G401.6 (cell line): Measurements from ENCODE around the gene ARIH1.
"Not testable (repeated sequence)": the region's sequence is repeated elsewhere in the genome, so short reads cannot be mapped to it uniquely, and the experiment has no call there.

Experiments used
- FAIRE-seq: peaks from 2 replicates; lab custom pipeline; 2012; peaks lifted over from hg19 to GRCh38; lab: Jason Lieb, UNC

Gene ARIH1

DNA sequence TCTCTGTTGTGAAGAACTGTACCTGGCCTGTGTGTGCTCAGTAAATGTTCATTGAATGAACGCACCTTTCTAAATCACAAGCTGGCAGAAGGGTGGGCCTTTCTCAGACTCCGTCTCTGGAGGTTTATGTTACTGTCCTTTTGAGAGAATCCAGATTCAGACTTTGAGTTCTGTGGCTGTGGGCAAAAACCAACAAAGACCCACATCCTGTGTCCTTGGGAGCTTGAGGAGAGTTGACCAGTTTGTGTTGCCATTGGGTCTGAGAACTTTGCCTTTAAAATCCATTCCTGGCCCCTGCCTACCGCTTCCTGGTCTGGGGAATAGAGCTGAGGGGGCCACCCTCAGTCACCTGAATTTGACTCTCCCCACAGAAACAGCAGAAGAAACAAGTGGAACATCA is 134.0 kb downstream of the ARIH1 start:
- FAIRE-seq: not testable (repeated sequence)

DNA sequence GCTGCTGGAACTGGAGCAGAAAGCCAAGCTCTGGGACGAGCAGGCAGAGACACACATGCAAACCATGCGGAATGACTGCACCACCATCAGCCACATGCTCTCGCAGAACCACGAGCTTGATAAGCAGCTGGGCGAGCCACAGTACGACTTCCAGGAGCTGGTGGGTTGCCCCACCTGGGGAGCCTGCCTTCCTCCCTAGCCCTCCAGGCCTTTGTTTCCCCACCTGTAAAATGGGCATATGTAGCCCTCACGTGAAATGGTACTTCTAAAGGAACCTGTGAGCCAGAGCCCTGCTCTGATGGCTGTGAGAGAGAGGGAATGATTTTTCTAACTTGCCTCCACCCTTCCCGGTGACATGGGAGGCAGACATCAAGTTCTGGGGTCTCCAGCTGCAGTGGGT is 135.7 kb downstream of the ARIH1 start:
- FAIRE-seq: no peak

DNA sequence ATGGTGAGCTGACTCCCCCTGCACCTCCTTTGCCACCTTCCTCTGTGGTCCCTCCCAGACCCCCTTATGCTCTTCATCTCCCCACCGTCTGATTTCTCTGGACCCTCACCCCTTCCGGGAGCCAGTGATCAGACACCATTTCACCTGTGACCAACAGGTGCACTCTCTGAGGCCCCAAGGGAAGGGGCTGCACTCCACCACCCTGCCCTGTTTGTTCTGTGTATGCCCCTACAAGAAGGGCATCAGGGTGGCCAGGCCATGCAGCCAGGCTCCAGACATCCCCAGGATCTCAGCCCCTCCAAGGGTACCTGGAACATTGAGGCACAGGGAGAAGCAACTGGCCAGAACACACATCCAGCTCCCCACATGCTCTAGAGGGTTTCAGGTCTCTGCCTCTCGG is 138.2 kb downstream of the ARIH1 start:
- not testable (repeated sequence) for FAIRE-seq

DNA sequence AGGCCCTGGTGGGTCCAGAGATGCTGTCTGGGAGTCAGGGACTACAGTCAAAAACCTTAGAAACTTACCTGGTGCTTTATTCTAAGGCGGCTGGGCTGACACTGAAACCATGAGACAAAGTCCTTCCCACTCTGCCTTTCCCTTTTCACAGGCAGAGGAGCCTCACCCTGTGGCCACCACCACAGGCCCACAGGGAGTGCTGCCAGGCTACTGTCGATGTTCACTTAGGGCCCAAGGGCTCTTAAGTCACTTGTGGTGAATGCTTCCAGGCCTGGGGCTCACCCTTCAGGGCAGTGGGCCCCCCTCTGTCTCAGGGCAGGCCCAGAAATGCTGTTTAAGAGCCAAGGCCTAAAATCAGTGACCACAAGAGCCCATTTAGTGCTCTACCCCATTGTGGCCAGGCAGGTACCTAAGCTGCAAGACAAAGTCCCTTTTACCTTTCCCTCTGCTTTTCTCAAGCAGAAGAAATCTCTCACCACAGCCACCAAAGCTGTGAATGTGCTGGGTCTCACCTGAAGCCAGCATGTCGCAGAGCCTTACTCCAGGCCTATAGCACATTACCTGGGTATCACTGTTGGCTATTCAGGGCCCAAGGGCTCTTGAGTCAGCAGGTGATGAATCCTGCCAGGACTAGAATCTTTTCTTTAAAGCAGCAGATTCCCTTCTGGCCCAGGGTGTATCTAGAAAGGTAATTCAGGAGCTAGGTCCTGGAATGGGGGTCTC is 140.8 kb downstream of the ARIH1 start:
- no peak for FAIRE-seq

DNA sequence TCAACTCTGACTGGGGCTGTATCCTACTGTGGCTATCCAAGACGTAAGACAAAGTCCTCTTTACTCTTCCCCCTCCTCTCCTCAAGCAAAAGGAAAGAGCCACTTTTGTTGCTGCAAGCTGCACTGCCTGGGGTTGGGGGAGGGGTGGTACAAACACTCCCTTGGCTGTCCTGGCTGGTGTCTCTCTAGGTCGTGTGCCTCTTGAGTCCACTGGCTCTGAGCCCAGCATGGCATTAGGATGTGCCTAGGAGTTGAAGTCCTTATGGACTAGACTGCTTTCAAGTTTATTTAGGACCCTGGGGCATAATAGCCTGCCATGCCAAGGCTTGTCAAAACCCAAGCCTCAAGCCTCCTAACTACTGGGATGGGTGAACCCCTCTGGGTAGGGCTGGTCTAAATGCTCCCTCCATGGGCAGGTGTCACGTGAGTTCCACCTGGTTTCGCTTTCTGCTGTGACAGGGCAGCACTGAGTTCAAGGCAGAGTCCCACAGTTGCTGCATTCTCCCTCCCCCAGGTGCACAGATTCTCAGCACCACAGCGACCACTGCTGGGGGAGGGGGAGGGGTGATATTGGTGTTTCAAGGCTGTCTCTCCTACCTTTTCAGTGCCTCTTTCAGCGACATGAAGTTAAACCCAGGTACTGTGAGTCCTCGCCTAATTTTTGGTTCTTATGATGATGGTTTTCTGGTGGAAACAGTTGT is 141.6 kb downstream of the ARIH1 start:
- not testable (repeated sequence) for FAIRE-seq

DNA sequence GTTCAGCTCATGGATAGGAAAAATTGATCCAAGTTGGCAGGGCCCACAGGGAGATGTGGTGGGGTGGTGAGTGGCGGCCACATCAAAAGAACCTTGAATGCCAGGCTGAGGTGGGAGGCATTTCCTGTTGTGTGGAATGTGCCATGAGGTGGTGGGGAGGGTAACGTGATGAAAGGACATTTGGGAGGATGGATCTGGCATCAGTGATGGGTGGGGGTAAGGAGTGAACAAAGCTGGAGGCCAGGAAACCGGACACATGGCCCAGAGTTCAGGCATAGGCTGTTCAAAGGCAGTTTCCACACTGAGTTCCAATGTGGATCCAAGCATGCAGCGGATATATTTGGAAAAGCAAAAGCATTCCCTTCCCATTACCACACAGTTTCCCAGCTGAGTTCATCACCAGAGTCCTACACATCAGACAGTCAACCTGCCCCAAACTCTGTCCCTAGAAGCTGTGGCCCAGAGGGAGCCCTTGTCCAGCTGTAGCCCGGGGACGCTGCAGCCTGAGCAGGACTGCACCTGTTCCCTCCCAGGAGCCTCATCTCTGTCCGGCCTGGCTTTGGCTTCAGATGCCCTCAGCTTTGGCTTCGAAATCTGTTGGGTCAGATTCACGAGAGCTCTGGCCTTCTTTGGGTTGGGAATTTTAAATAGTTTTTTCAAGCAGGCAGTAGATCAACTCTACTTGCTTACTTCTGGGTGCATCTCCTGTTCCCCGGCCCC is 142.5 kb downstream of the ARIH1 start:
- FAIRE-seq: no peak

DNA sequence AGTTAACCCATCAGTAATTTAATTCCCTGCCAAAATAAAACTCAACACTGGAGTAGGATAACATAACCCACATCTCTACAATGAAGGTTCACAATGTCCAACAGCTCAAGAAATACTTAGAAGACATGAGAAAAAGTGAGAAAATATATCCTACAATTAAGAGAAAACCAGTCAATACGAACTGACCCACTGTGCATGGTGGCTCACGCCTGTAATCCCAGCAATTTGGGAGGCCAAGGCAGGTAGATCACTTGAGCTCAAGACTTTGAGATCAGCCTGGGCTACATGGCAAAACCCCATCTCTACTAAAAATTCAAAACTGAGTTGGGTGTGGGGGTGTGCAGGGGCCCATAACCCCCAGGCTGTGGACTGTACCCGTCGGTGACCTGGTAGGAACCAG is 149.7 kb downstream of the ARIH1 start:
- FAIRE-seq: not testable (repeated sequence)

DNA sequence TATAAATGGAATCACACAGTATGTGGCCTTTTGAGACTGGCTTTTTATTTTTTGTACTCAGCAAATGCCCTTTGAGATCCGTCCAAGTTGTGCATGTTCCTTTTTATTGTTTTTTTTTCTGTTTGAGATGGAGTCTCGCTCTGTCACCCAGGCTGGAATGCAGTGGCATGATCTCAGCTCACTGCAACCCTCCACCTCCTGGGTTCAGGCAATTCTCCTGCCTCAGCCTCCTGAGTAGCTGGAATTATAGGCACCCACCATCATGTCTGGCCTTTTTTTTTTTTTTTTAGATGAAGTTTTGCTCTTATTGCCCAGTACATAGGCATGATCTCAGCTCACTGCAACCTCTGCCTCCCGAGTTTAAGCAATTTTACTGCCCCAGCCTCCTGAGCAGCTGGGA is 152.0 kb downstream of the ARIH1 start:
- FAIRE-seq: not testable (repeated sequence)

DNA sequence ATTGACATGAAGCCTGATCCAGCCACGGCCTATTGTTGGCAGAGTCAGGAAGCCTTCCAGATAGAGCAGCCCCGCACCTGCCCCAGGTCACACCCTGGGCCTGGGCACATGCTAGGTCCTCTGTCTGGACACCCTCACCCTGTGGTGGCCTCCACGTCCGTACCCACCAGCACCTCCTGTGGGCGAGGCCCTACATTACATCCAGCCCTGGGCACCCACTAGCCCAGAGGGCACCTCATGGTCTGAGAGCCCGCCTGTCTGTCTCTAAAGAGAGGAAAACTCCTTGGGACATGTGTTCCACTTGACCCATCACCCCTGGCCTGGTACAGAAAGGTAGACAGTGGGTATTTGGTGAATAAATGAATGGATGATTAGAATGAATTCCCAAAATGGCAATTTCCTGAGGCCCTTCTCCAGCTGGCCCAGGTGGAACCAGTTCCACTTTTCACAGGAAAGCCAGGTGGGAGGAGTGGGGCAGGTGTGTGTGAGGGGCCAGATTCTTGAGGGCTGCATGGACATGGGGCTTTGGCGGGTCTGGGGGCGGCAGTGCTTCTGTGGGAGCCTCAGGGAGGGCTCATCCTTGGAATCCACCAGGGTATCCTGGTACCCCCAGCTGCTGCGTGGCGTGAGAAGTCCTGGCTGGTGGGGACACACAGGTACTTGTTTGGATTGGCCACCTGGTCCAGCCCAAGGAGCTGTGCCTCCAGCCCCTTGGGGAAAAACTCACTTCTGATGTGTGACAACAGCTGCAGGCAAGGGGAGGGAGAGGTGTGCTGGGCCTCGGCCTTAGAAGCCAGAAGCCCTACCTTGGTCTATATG is 154.3 kb downstream of the ARIH1 start:
- not testable (repeated sequence) for FAIRE-seq

DNA sequence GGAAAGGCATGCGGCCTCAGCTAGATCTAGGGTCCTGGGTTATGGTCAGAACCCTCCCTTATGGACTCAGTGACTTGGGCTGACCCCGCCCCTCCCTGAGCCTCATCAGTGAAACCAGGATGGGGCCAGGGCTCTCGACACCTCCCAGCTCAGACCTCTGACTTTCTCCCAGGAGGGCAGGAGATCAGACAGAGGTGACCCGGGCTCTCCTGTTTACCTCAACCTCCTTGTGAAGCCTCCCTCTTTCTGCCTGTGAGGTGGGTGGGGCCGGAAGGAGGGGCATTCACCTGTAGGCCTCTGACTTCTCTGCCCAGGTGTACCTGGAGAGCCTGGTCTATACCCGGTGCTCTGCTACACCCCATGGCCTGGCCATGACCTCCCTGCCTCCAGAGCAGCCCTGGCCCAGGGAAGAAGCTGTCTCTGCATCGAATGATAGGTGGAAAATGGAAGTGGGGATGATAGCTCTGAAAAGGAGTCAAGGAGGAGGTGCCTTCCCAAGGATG is 155.0 kb downstream of the ARIH1 start:
- not testable (repeated sequence) for FAIRE-seq

DNA sequence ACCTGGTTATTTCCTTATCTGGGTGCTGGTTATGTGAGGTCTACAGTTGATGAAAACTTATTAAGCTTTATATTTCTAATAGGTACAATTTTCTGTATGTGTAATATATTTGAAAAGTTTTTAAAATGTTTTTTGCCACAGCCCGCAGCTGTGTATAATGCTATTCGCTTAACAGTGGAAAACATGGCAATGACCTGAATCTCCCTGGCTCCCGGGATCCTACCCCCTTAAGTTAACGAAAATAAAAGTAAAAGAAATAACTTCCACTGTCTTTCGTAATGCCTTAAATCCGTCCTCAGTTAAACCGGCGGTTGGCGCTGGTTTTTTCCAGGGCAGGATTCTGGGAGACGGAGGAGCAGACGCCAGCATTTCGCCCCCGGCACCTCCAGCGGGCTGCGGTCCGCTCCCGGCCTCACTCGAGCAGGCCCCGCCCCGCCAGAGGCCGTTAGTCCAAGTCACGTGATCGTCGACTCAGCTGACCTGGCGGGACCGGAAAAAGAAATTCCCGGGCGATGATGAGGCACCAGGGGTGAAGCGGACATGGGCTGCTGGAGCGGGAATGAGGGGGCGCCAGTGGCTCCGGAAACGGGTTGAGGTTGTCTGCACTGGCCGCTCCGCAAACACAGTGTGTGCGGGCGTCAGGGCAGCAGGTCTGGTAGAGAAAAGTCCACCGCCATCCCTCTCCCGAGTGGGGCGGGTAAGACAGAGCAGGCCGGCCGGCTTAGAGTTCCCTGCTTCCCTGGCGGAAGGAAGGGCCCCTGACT is 162.6 kb downstream of the ARIH1 start:
- FAIRE-seq: not testable (repeated sequence)

DNA sequence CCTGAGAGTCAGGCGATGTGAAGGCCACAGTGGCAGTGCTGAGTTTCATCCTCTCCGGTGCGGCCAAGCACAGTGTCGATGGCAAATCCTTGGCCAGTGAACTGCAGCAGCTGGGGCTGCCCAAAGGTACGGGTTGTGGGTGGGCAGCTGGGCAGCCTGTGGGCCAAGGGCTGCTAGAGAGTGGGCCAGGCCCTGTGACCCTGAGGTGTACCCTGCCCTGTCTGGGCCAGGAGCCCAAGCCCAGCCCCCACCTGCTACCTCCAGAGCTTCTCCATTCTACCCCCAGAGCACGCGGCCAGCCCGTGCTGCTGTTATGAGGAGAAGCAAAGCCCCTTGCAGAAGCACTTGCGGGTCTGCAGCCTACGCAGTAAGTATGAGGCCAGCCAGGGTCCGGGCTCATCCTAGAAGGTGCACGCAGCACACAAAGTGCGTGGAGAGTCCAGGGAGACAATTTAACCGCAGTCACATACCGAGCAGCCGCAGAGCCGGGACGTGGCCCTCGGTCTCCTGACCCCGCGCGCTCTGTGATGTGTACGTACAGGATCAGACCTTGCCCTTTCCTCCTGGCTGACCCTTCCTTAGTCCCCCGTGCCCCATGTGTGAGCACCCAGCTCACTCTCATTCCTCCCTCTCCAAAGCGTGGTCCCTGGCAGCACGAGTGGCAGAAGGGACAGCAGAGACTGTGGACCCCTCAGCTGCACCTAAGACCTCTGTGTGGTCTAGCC is 165.8 kb downstream of the ARIH1 start:
- not testable (repeated sequence) for FAIRE-seq

DNA sequence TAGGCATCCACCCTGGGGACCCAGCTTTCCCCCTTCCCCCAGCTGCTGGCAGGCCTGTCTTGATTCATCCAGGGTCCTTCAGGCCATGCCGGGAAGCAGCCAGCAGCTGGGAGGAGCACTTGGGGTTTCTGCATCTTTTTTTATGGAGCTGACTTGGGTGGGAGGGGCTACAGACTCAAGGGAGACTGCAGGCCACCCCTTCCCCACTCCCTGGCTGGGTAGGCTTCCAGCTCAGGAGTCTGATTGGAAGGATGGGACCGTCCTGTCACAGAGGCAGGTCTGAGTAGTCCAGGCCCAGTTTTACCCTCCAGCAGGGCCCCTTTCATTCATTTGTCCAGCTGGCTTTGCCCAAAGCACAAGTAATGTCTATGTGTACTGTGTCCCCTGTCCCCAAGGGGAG is 168.1 kb downstream of the ARIH1 start:
- FAIRE-seq: not testable (repeated sequence)

DNA sequence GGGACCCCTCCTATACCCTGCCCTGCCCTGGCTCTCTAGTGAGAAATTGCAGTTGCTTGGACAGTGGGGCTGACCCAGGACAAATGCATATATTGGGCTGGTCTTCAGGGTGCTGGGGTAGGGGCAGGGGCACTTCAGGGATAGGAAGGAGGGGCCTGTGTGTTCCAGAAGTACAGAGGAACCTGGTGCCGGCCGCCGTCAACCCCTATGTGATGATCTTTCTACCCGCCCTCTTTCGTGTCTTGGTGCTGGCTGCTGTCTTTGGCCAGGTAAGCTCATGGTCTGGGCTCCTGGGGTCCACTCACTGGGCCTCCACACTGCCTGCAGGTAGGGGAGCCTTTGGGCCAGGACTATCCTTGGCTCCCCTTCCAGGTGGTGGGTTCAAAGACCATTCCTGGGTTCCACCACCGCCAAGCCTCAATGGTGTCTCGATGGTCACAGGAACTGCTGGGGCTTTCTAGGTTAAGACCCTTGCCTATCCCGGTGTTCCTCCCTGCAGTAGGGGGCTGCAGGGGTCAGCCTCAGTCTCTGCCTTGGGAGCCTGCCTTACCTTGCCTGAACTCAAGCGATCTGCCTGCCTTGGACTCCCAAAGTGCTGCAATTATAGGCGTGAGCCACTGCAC is 174.6 kb downstream of the ARIH1 start:
- not testable (repeated sequence) for FAIRE-seq
